Fibroblast of lung (primary cell): ENCODE measurements around the gene SLC44A4.

Experiments
- CTCF ChIP-seq, 2 donors: IDR thresholded peaks in 1 of 2; conservative IDR thresholded peaks in 1 of 2; 1 replicate in 1 of 2; 2 replicates in 1 of 2; pipeline ENCODE4 v1.5.1; 2011 to 2012; ENCODE audit warnings: low read length in 2 of 2, control low read depth in 1 of 2, inconsistent platforms in 1 of 2, low read depth in 1 of 2, mild to moderate bottlenecking in 1 of 2
- EZH2 ChIP-seq: IDR thresholded peaks from 2 replicates; pipeline ENCODE4 v1.5.1; 2012; ENCODE audit warnings: low read length, control low read depth, mild to moderate bottlenecking; ENCODE audit errors: missing control alignments

DNA sequence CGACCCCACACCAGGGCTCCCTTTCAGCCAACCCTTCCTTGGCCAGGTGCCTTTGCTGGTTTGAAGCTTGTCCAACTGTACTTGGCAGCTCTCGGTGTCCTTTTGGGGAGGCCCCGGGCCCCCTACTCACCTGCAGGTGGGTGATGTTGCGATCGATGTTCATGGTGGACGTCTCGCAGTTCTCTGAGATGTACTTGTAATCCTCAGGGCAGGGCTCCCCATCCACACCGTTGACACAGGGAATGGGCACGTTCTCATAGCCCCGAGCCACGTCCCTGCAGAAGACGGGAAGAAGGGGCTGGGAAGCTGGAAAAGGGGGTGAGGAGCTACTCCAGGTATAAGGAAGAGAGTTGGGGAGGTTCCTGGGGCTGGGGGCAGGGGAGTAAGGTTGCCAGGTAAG, 4.9 kb upstream of the SLC44A4 start:
- TF ChIP-seq CTCF (conservative IDR thresholded peaks at IDR 0.05 in 1 of 2, IDR thresholded peaks at IDR 0.05 in 1 of 2; ENCODE audit: low read depth in 1 of 2, low read length in 2 of 2) (no peak), EZH2 (no peak)
